Colonic mucosa (tissue), 4 donors: ENCODE measurements around the gene ATP1A4. TPM values are rescaled to one million over a fixed set of nuclear protein-coding genes. Genes with fewer than 3 reads are reported as not detected.

Experiments used
- DNase-seq: peaks from one replicate; pipeline ENCODE4 v3.0.0-alpha.2; 2020
- H3K27ac ChIP-seq: fragments of 200-600 bp; one replicate; pipeline ENCODE4 v1.8.0; 2021
- H3K27me3 ChIP-seq: fragments of 200-600 bp; one replicate; pipeline ENCODE4 v1.8.0; 2021
- H3K36me3 ChIP-seq: fragments of 200-600 bp; one replicate; pipeline ENCODE4 v1.8.0; 2021
- H3K4me1 ChIP-seq: fragments of 200-600 bp; one replicate; pipeline ENCODE4 v1.8.0; 2021; ENCODE audit warnings: mild to moderate bottlenecking
- H3K4me3 ChIP-seq: fragments of 200-600 bp; one replicate; pipeline ENCODE4 v1.8.0; 2021
- H3K9ac ChIP-seq, 2 donors: one replicate each; pipeline ENCODE4 v1.7.0; 2013; ENCODE audit warnings: control low read depth in 2 of 2, low read depth in 2 of 2, low read length in 2 of 2
- H3K9me3 ChIP-seq: fragments of 200-600 bp; one replicate; pipeline ENCODE4 v1.8.0; 2021
- intact Hi-C: fragments of 100-400 bp; cut with DNase I; formaldehyde crosslinking; loops from one replicate; pipeline ENCODE4 v1.14.1; 2022
- total RNA-seq, 2 donors: library from RNA; stranded (reverse); fragmentation: NEBNext Ultra II Directional in 1 of 2; extraction: Animal tissue kit (Norgen Biotek cat#: 25700) in 1 of 2; gene quantifications; one replicate each; pipeline ENCODE4 v1.2.1, GENCODE V29; 2021
- TF ChIP-seq, protein P1 (sequence below): fragments of 200-600 bp; IDR thresholded peaks from one replicate; pipeline ENCODE4 v1.8.0; 2022; ENCODE audit warnings: antibody characterized with exemption, mild to moderate bottlenecking
- donor health status: healthy.
- donor health status: DM: no; HTN: no; CAD: no.
- donor health status: DM: no; HTN: no; CAD: no.

Gene ATP1A4
- total RNA-seq, 2 donors from 2014 or later = not detected

- intact Hi-C loops = no loop called here
- Histone ChIP-seq H3K4me3 (no peak overlapping the region), H3K4me1 (no peaks in the 10 kb centered on the region), H3K36me3 (no peaks in the 10 kb centered on the region), H3K9ac (no peak overlapping the region), H3K27me3 (no peaks in the 10 kb centered on the region), H3K9me3 (no peaks in the 10 kb centered on the region), H3K27ac (no peak overlapping the region)
- no peak for DNase-seq
- TF ChIP-seq, protein P1, sequence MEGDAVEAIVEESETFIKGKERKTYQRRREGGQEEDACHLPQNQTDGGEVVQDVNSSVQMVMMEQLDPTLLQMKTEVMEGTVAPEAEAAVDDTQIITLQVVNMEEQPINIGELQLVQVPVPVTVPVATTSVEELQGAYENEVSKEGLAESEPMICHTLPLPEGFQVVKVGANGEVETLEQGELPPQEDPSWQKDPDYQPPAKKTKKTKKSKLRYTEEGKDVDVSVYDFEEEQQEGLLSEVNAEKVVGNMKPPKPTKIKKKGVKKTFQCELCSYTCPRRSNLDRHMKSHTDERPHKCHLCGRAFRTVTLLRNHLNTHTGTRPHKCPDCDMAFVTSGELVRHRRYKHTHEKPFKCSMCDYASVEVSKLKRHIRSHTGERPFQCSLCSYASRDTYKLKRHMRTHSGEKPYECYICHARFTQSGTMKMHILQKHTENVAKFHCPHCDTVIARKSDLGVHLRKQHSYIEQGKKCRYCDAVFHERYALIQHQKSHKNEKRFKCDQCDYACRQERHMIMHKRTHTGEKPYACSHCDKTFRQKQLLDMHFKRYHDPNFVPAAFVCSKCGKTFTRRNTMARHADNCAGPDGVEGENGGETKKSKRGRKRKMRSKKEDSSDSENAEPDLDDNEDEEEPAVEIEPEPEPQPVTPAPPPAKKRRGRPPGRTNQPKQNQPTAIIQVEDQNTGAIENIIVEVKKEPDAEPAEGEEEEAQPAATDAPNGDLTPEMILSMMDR = no peak
Observed at GRCh38 chr1:160129046-160129445, 22.4 kb upstream of the ATP1A4 start.

- intact Hi-C loops = no loop called here
Observed at GRCh38 chr1:160129558-160129957, 21.8 kb upstream of the ATP1A4 start.

DNA sequence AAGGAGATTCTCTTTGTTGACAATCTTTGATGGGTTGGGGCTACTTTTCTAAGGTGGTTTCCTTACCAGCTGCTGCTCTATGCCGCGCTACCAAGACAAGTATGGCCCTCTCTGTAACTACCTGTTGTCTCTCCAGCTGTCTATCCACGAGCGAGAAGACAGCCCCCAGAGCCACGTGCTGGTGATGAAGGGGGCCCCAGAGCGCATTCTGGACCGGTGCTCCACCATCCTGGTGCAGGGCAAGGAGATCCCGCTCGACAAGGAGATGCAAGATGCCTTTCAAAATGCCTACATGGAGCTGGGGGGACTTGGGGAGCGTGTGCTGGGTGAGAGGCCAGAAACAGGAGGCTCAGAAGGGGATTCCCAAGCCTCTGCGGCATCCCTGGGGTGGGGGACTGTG is 21.4 kb upstream of the ATP1A4 start:
- Histone ChIP-seq H3K9me3 (no peaks in the 10 kb centered on the region), H3K27me3 (no peaks in the 10 kb centered on the region), H3K4me1 (no peaks in the 10 kb centered on the region), H3K4me3 (no peak overlapping the region), H3K36me3 (no peaks in the 10 kb centered on the region), H3K27ac (no peak overlapping the region), H3K9ac (no peak overlapping the region)
- intact Hi-C loops = no loop called here
- TF ChIP-seq, protein P1 = no peak
- DNase-seq = no peak

More at GRCh38 chr1:160129558-160129957, 21.8 kb upstream of the ATP1A4 start:
- Histone ChIP-seq H3K27me3 (no peaks in the 10 kb centered on the region), H3K9me3 (no peaks in the 10 kb centered on the region), H3K4me1 (no peaks in the 10 kb centered on the region), H3K27ac (no peak overlapping the region), H3K36me3 (no peaks in the 10 kb centered on the region), H3K9ac (no peak overlapping the region), H3K4me3 (no peak overlapping the region)
- no peak for DNase-seq
- TF ChIP-seq, protein P1 = no peak

GRCh38 chr1:160130486-160130885 is 20.9 kb upstream of the ATP1A4 start:
- intact Hi-C loops = no loop called here
- H3K36me3 ChIP-seq = no peaks in the 10 kb centered on the region
- no peak for DNase-seq

GRCh38 chr1:160130939-160131338 is 20.5 kb upstream of the ATP1A4 start:
- Histone ChIP-seq H3K36me3 (no peaks in the 10 kb centered on the region), H3K9me3 (no peaks in the 10 kb centered on the region), H3K27ac (no peak overlapping the region), H3K4me3 (no peak overlapping the region), H3K27me3 (no peaks in the 10 kb centered on the region), H3K4me1 (no peaks in the 10 kb centered on the region), H3K9ac (no peak overlapping the region)
- TF ChIP-seq, protein P1 = no peak
- DNase-seq = no peak
- intact Hi-C loops = no loop called here

More at GRCh38 chr1:160130486-160130885, 20.9 kb upstream of the ATP1A4 start:
- H3K4me3 ChIP-seq = no peak overlapping the region
- no peak overlapping the region for H3K27ac ChIP-seq
- H3K9ac ChIP-seq = no peak overlapping the region
- TF ChIP-seq, protein P1 = no peak
- no peaks in the 10 kb centered on the region for H3K9me3 ChIP-seq
- no peaks in the 10 kb centered on the region for H3K4me1 ChIP-seq
- no peaks in the 10 kb centered on the region for H3K27me3 ChIP-seq
